Gastroesophageal sphincter (tissue), 3 donors: ENCODE measurements around the gene MPPED1.

Source experiments
- EP300 ChIP-seq: sonication (generic); formaldehyde crosslinking; IDR thresholded peaks from one replicate; pipeline ENCODE4 v1.6.1; 2017; ENCODE audit warnings: antibody characterized with exemption, mild to moderate bottlenecking
- POLR2AphosphoS5 ChIP-seq: sonication (generic); formaldehyde crosslinking; IDR thresholded peaks from one replicate; pipeline ENCODE4 v1.6.1; 2017; ENCODE audit warnings: antibody characterized with exemption
- TF ChIP-seq, protein P1 (sequence below), 4 experiments: fragments of 200-600 bp in 2 of 4; fragments of 450-650 bp in 2 of 4; sonication (generic) in 1 of 4; IDR thresholded peaks; one replicate each; pipeline ENCODE4 v1.5.1; 2017 to 2019; ENCODE audit warnings: antibody characterized with exemption in 4 of 4, mild to moderate bottlenecking in 2 of 4, moderate library complexity in 2 of 4

GRCh38 chr22:43457002-43457401 is 45.2 kb downstream of the MPPED1 start:
- TF ChIP-seq, protein P1, sequence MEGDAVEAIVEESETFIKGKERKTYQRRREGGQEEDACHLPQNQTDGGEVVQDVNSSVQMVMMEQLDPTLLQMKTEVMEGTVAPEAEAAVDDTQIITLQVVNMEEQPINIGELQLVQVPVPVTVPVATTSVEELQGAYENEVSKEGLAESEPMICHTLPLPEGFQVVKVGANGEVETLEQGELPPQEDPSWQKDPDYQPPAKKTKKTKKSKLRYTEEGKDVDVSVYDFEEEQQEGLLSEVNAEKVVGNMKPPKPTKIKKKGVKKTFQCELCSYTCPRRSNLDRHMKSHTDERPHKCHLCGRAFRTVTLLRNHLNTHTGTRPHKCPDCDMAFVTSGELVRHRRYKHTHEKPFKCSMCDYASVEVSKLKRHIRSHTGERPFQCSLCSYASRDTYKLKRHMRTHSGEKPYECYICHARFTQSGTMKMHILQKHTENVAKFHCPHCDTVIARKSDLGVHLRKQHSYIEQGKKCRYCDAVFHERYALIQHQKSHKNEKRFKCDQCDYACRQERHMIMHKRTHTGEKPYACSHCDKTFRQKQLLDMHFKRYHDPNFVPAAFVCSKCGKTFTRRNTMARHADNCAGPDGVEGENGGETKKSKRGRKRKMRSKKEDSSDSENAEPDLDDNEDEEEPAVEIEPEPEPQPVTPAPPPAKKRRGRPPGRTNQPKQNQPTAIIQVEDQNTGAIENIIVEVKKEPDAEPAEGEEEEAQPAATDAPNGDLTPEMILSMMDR (IDR thresholded peaks at IDR 0.05) = no peak
- TF ChIP-seq EP300 (no peak), POLR2AphosphoS5 (no peak)
